RWPE1 (cell line): ENCODE measurements around the gene RGS12.

Experiments used
- CTCF ChIA-PET: fragments of 350-600 bp; sonication (Branson Sonifier 250); formaldehyde crosslinking; extraction: SDS; loops from one replicate; lab custom pipeline; 2021; lab: Yijun Ruan, JAX
- POLR2A ChIA-PET: fragments of 400-600 bp; formaldehyde crosslinking; extraction: SDS; loops from one replicate; lab custom pipeline; 2020; ENCODE audit warnings: antibody characterized with exemption; ENCODE audit not compliant: low non-redundant PET; lab: Yijun Ruan, JAX
- DNase-seq: peaks from one replicate; pipeline ENCODE4 v3.0.0; 2012; ENCODE audit warnings: low spot score
- H3K27ac ChIP-seq: fragments of 450-650 bp; 2 replicates; pipeline ENCODE4 v1.5.1; 2017
- CTCF ChIP-seq: fragments of 450-650 bp; conservative IDR thresholded peaks from 2 replicates; pipeline ENCODE4 v1.5.1; 2017; ENCODE audit warnings: low read depth, mild to moderate bottlenecking

The RGS12 gene

DNA sequence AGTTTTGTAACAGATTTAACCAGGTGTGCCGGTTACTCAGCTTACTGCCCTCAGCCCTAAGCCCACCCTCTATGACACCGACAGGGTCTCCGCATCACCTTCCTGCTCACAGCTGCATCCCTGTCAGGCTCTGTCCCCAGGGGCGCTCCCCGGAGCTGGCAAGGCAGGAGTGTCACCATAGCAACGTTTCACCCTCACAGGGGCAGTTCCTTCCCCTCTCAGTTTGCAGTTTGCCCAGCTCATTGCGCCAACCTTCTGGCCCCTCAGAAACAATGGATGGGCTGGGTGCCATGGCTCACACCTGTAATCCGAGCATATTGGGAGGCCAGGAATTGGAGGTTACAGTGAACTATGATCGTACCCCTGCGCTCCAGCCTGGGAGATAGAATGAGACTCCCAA, 42.6 kb downstream of the RGS12 start:
- POLR2A ChIA-PET, result no interaction called here
- no peak for DNase-seq
- no peak overlapping the region for H3K27ac ChIP-seq
- no peak for TF ChIP-seq CTCF
- CTCF ChIA-PET, result no interaction called here

DNA sequence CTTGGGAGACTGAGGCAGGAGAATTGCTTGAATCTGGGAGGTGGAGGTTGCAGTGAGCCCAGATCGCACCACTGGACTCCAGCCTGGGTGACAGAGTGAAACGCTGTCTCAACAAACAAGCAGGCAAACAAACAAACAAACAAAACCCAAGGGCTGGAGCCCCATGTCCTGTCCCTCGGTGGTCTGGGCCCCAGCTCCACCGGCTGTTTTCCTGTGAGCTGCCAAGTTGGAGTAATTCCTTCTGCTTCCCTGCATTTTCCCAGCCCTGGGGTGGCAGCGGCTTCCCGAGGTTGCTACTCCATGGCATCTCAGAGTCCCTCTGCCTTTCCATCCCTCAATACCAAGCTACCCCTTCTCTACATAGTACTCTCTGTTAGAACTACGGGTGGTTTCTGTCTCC, 43.2 kb downstream of the RGS12 start:
- no peak for TF ChIP-seq CTCF
- H3K27ac ChIP-seq, result no peak overlapping the region
- no peak for DNase-seq
- POLR2A ChIA-PET, result no interaction called here
- CTCF ChIA-PET, result interaction anchor here (1.2 kb wide), 1 partner anchor 108 kb away, joined by 3 read pairs; no protein-coding TSS in a partner anchor

- DNase-seq, result no peak
- ChIA-PET POLR2A (no interaction called here), CTCF (interaction anchor here (1.2 kb wide), 1 partner anchor 108 kb away, joined by 3 read pairs; no protein-coding TSS in a partner anchor)
- TF ChIP-seq CTCF, result no peak
- H3K27ac ChIP-seq, result no peak overlapping the region
Measured at GRCh38 chr4:3336382-3337356, 43.8 kb downstream of the RGS12 start.

DNA sequence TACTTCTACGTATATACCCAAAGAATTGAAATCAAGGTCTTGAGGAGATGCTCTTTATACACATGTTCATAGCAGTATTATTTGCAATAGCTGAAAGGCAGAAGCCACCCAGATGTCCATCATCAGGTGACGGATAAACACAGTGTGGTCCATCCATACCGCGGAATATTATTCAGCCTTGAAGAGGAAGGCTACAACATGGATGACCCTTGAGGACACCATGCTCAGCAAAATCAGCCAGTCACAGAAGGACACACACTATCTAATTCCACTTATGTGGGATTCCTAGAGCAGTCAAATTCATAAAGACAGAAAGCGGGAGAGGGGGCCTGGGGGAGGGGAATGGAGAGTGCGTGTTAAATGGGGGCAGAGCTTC, 44.5 kb downstream of the RGS12 start:
- ChIA-PET POLR2A (no interaction called here), CTCF (no interaction called here)
- no peak overlapping the region for H3K27ac ChIP-seq
- no peak for TF ChIP-seq CTCF
- no peak for DNase-seq

- ChIA-PET POLR2A (no interaction called here), CTCF (no interaction called here)
- TF ChIP-seq CTCF, result no peak
- no peak for DNase-seq
- H3K27ac ChIP-seq, result 0 out of 2 replicates have a peak overlapping the region, but pooled peaks have one; percentile 5
Measured at GRCh38 chr4:3337811-3338210, 45.0 kb downstream of the RGS12 start.

DNA sequence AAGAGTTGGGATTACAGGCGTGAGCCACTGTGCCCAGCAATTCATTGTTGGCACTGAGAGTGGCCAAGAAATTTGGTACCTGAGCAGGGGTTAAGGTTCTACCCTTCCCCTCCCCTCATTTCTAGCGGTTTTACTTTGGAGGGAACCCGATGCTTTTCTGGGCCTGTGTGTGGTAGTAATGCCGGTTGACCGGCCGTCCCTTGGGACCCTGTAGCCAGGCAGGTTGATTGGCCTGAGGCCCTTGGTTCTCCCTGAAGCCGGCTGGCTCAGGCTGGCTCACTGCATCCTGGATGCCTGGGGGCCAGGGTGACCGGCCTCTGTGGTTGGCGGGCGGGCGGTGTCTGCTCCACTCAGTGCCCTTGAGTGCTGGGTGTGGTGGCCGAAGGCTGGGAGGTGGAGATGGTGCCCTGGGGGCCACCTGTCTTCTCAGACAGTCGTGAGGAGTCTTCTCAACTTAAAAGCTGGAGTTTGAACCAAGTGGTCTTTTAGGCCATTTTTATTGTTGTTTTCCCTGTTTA, 45.6 kb downstream of the RGS12 start:
- POLR2A ChIA-PET, result no interaction called here
- DNase-seq, result no peak
- CTCF ChIA-PET, result no interaction called here
- no peak for TF ChIP-seq CTCF
- H3K27ac ChIP-seq, result 0 out of 2 replicates have a peak overlapping the region, but pooled peaks have one; percentile 5
